Measurements from ENCODE around the gene CALB2.

CALB2 gene

GRCh38 chr16:71429581-71429980 lies 71.1 kb downstream of the CALB2 start:
- DNase-seq = no peak

- DNase-seq = no peak
These were observed 72.2 kb downstream of the CALB2 start for GRCh38 chr16:71430744-71431143.

- no peak for DNase-seq
These were observed 72.7 kb downstream of the CALB2 start for GRCh38 chr16:71431176-71431575.

- no peak for DNase-seq
These were observed 73.5 kb downstream of the CALB2 start for GRCh38 chr16:71431991-71432390.

- DNase-seq = no peak
These were observed 74.4 kb downstream of the CALB2 start for GRCh38 chr16:71432906-71433305.

- no peak for DNase-seq
These were observed 78.0 kb downstream of the CALB2 start for GRCh38 chr16:71436473-71436872.

GRCh38 chr16:71439523-71439922 lies 81.0 kb downstream of the CALB2 start:
- DNase-seq = no peak
